HFF-Myc (cell line): ENCODE results near the gene ADIPOR2.

Experiments used
- DNase-seq: peaks from one replicate; pipeline ENCODE4 v3.0.0-alpha.2; 2011; ENCODE audit warnings: low read depth; ENCODE audit errors: extremely low read depth
- H3K4me3 ChIP-seq: replicated peaks from 2 replicates; pipeline ENCODE4 v1.5.1; 2011; ENCODE audit warnings: low read depth, mild to moderate bottlenecking, control low read depth, low read length
- CTCF ChIP-seq: IDR thresholded peaks from 2 replicates; pipeline ENCODE4 v1.5.1; 2012; ENCODE audit warnings: mild to moderate bottlenecking, low read depth, low read length, control low read depth; ENCODE audit errors: missing control alignments

The ADIPOR2 gene

GRCh38 chr12:1695886-1696670 lies 5.2 kb downstream of the ADIPOR2 start:
- no peak overlapping the region for H3K4me3 ChIP-seq

GRCh38 chr12:1696800-1697199 lies 5.9 kb downstream of the ADIPOR2 start:
- no peak for TF ChIP-seq CTCF
- DNase-seq, result no peak
- H3K4me3 ChIP-seq, result no peak overlapping the region

More at GRCh38 chr12:1695886-1696670, 5.2 kb downstream of the ADIPOR2 start:
- DNase-seq, result no peak
- no peak for TF ChIP-seq CTCF

GRCh38 chr12:1697271-1697670 lies 6.4 kb downstream of the ADIPOR2 start:
- no peak overlapping the region for H3K4me3 ChIP-seq
- no peak for DNase-seq
- no peak for TF ChIP-seq CTCF

- no peak for DNase-seq
- no peak overlapping the region for H3K4me3 ChIP-seq
- no peak for TF ChIP-seq CTCF
Measured at GRCh38 chr12:1698720-1699119, 7.8 kb downstream of the ADIPOR2 start.

- DNase-seq, result no peak
- no peak for TF ChIP-seq CTCF
- H3K4me3 ChIP-seq, result no peak overlapping the region
Measured at GRCh38 chr12:1702713-1703112, 11.8 kb downstream of the ADIPOR2 start.

GRCh38 chr12:1703771-1704722 lies 13.2 kb downstream of the ADIPOR2 start:
- TF ChIP-seq CTCF, result no peak
- H3K4me3 ChIP-seq, result no peak overlapping the region
- no peak for DNase-seq
